H1 (cell line): ENCODE results near the gene RGPD6. TPM values are rescaled to one million over a fixed set of nuclear protein-coding genes. Genes with fewer than 3 reads are reported as not detected.
"Not testable (repeated sequence)": the region's sequence is repeated elsewhere in the genome, so short reads cannot be mapped to it uniquely, and the experiment has no call there.

Experiments used
- CTCF ChIA-PET: fragments of 300-600 bp; sonication (Branson Sonifier 250); formaldehyde crosslinking; loops from one replicate; lab custom pipeline; 2021; ENCODE audit not compliant: partially characterized antibody; lab: Charles Lee
- POLR2A ChIA-PET: fragments of 300-600 bp; sonication (Branson Sonifier 250); formaldehyde crosslinking; loops from one replicate; lab custom pipeline; 2021; ENCODE audit warnings: inconsistent platforms; ENCODE audit not compliant: partially characterized antibody; lab: Charles Lee
- DNase-seq, 2 experiments: peaks; one replicate each; pipeline versions ENCODE4 v3.0.0 to v3.0.0-alpha.2; 2010 to 2022; ENCODE audit warnings: low spot score in 2 of 2, low read depth in 1 of 2, mixed read lengths in 1 of 2
- FAIRE-seq: peaks from 2 replicates; lab custom pipeline; 2011; peaks lifted over from hg19 to GRCh38; lab: Jason Lieb, UNC
- H2AFZ ChIP-seq: 2 replicates; pipeline ENCODE4 v1.8.1; 2012; ENCODE audit warnings: low read length, inconsistent platforms
- H2AK5ac ChIP-seq: 2 replicates; pipeline ENCODE4 v1.6.1; 2013; ENCODE audit warnings: low read depth, low read length
- H2BK120ac ChIP-seq: replicated peaks from 2 replicates; pipeline ENCODE3; 2013; ENCODE audit warnings: low read depth, low read length, inconsistent platforms
- H2BK12ac ChIP-seq: 2 replicates; pipeline ENCODE4 v1.6.1; 2013; ENCODE audit warnings: low read depth, low read length
- H2BK15ac ChIP-seq: 2 replicates; pipeline ENCODE4 v1.6.1; 2013; ENCODE audit warnings: low read length
- H2BK20ac ChIP-seq: 2 replicates; pipeline ENCODE4 v1.6.1; 2013; ENCODE audit warnings: low read length
- H2BK5ac ChIP-seq: 2 replicates; pipeline ENCODE4 v1.6.1; 2013; ENCODE audit warnings: low read depth, low read length
- H3K14ac ChIP-seq: 2 replicates; pipeline ENCODE4 v1.6.1; 2013; ENCODE audit warnings: inconsistent platforms; ENCODE audit not compliant: insufficient read length
- H3K18ac ChIP-seq: 2 replicates; pipeline ENCODE4 v1.6.1; 2013; ENCODE audit warnings: low read length; ENCODE audit errors: extremely low read depth
- H3K23ac ChIP-seq: 2 replicates; pipeline ENCODE4 v1.6.1; 2013; ENCODE audit warnings: inconsistent platforms; ENCODE audit not compliant: insufficient read length
- H3K23me2 ChIP-seq: 2 replicates; pipeline ENCODE4 v1.6.1; 2013; ENCODE audit warnings: low read depth, low read length
- H3K27ac ChIP-seq: 2 replicates; pipeline ENCODE4 v1.6.1; 2011; ENCODE audit warnings: low read depth, low read length, inconsistent platforms
- H3K27me3 ChIP-seq, 4 experiments: replicated peaks in 1 of 4; 1 replicate in 1 of 4; 2 replicates in 3 of 4; pipeline versions ENCODE4 v1.6.1 to v1.8.1; 2011 to 2013; ENCODE audit warnings: low read length in 3 of 4, mild to moderate bottlenecking in 3 of 4, inconsistent platforms in 2 of 4, mixed read lengths in 2 of 4, moderate library complexity in 1 of 4; ENCODE audit not compliant: control insufficient read depth in 3 of 4, insufficient read depth in 3 of 4; ENCODE audit errors: extremely low read depth in 1 of 4
- H3K36me3 ChIP-seq, 4 experiments: 2 replicates each; pipeline versions ENCODE4 v1.6.1 to v1.8.1; 2011 to 2013; ENCODE audit warnings: mild to moderate bottlenecking in 4 of 4, low read length in 3 of 4, moderate library complexity in 2 of 4, control low read depth in 1 of 4, inconsistent platforms in 1 of 4; ENCODE audit not compliant: insufficient read depth in 4 of 4, control insufficient read depth in 2 of 4
- H3K4ac ChIP-seq: replicated peaks from 2 replicates; pipeline ENCODE3; 2013; ENCODE audit warnings: low read length, low read depth, mixed read lengths, inconsistent platforms; ENCODE audit not compliant: insufficient read length
- H3K4me1 ChIP-seq, 4 experiments: replicated peaks in 1 of 4; 1 replicate in 1 of 4; 2 replicates in 3 of 4; pipeline versions ENCODE4 v1.6.1 to v1.8.1; 2011 to 2013; ENCODE audit warnings: low read length in 3 of 4, inconsistent platforms in 2 of 4, mixed read lengths in 1 of 4; ENCODE audit not compliant: insufficient read depth in 4 of 4, control insufficient read depth in 3 of 4
- H3K4me2 ChIP-seq, 2 experiments: 2 replicates each; pipeline versions ENCODE4 v1.6.1 to v1.8.1; 2011 to 2013; ENCODE audit warnings: low read depth in 2 of 2, low read length in 2 of 2, control low read depth in 1 of 2, inconsistent platforms in 1 of 2, mild to moderate bottlenecking in 1 of 2; ENCODE audit not compliant: insufficient read depth in 1 of 2
- H3K4me3 ChIP-seq, 4 experiments: fragments of 200-600, 300-600 bp in 1 of 4; sonication (generic), shearing (Covaris generic), sonication (Bioruptor Twin) in 1 of 4; 2 replicates each; pipeline versions ENCODE4 v1.5.1 to v1.8.1; 2011 to 2016; ENCODE audit warnings: low read length in 4 of 4, low read depth in 3 of 4, control low read depth in 2 of 4, inconsistent platforms in 2 of 4, mild to moderate bottlenecking in 2 of 4, mixed read lengths in 1 of 4, moderate library complexity in 1 of 4; ENCODE audit not compliant: insufficient read depth in 2 of 4; ENCODE audit errors: extremely low read depth in 1 of 4
- H3K56ac ChIP-seq: replicated peaks from 2 replicates; pipeline ENCODE3; 2013; ENCODE audit warnings: low read depth, mild to moderate bottlenecking, mixed read lengths, low read length, inconsistent platforms; ENCODE audit not compliant: insufficient read length
- H3K79me1 ChIP-seq: 2 replicates; pipeline ENCODE4 v1.6.1; 2013; ENCODE audit warnings: low read depth, low read length, control low read depth
- H3K79me2 ChIP-seq, 2 experiments: 2 replicates each; pipeline versions ENCODE4 v1.6.1 to v1.8.1; 2012 to 2013; ENCODE audit warnings: low read length in 2 of 2, mild to moderate bottlenecking in 2 of 2, inconsistent platforms in 1 of 2; ENCODE audit not compliant: insufficient read depth in 2 of 2, control insufficient read depth in 1 of 2
- H3K9ac ChIP-seq, 4 experiments: replicated peaks in 1 of 4; 1 replicate in 1 of 4; 2 replicates in 3 of 4; pipeline versions ENCODE4 v1.6.1 to v1.8.1; 2011 to 2013; ENCODE audit warnings: low read depth in 3 of 4, low read length in 3 of 4, control low read depth in 2 of 4, mild to moderate bottlenecking in 2 of 4, moderate library complexity in 2 of 4, inconsistent platforms in 1 of 4; ENCODE audit errors: extremely low read depth in 1 of 4
- H3K9me3 ChIP-seq, 2 experiments: 2 replicates each; pipeline versions ENCODE4 v1.6.1 to v1.8.1; 2012 to 2013; ENCODE audit warnings: mild to moderate bottlenecking in 2 of 2, moderate library complexity in 2 of 2, control low read depth in 1 of 2, inconsistent platforms in 1 of 2, low read depth in 1 of 2, low read length in 1 of 2, mixed read lengths in 1 of 2; ENCODE audit not compliant: insufficient read depth in 2 of 2
- H4K20me1 ChIP-seq, 2 experiments: replicated peaks in 1 of 2; 2 replicates each; pipeline versions ENCODE3 to v1.8.1; 2011 to 2013; ENCODE audit warnings: inconsistent platforms in 2 of 2, low read length in 2 of 2, mild to moderate bottlenecking in 1 of 2; ENCODE audit not compliant: insufficient read depth in 2 of 2, control insufficient read depth in 1 of 2
- H4K5ac ChIP-seq: 2 replicates; pipeline ENCODE4 v1.6.1; 2013; ENCODE audit warnings: low read length, low read depth, mixed read lengths, inconsistent platforms; ENCODE audit not compliant: insufficient read length
- H4K8ac ChIP-seq: 2 replicates; pipeline ENCODE4 v1.8.0; 2013; ENCODE audit warnings: mild to moderate bottlenecking, moderate library complexity, low read length, inconsistent platforms; ENCODE audit not compliant: insufficient read depth; ENCODE audit errors: extremely low read depth
- H4K91ac ChIP-seq: replicated peaks from 2 replicates; pipeline ENCODE3; 2013; ENCODE audit warnings: low read length, mixed read lengths, inconsistent platforms; ENCODE audit not compliant: insufficient read length
- WGBS, 2 experiments: shearing (Covaris generic) in 1 of 2; methylation state at CpG; one replicate each; pipeline versions ENCODE4 v1.1.6 to v1.1.7; 2013 to 2015; ENCODE audit warnings: low lambda C conversion rate in 2 of 2, mixed read lengths in 2 of 2, inconsistent platforms in 1 of 2, low coverage in 1 of 2, missing lambda C conversion rate in 1 of 2; ENCODE audit not compliant: insufficient replicate concordance in 2 of 2, insufficient coverage in 1 of 2, insufficient read length in 1 of 2; ENCODE audit errors: extremely low coverage in 1 of 2, missing lambda C conversion rate in 1 of 2; 5-methylcytosine and 5-hydroxymethylcytosine counted together
- polyA plus RNA-seq, 7 experiments: library from polyadenylated mRNA; depleted of rRNA in 3 of 7; stranded (reverse) in 5 of 7; unstranded in 2 of 7; fragments of >200 nt in 5 of 7; fragments of 200-250 nt in 2 of 7; gene quantifications; 1 replicate in 5 of 7; 2 replicates in 1 of 7; 4 replicates in 1 of 7; pipeline versions ENCODE4 v1.2.1 to v1.2.3, GENCODE V29; 2011 to 2013; ENCODE audit warnings: missing spikeins in 2 of 7, mixed read lengths in 2 of 7
- total RNA-seq: library from RNA; stranded (reverse); fragmentation: NEBNext Ultra II Directional; extraction: Animal tissue kit (Norgen Biotek cat#: 25700); gene quantifications from 2 replicates; pipeline ENCODE4 v1.2.1, GENCODE V29; 2021

RGPD6 gene
- total and polyA plus RNA-seq, 2 of the 8 experiments (the other 6 are each of a cell fraction or from before 2014, with no cell fraction given): 4.9 to 15.0 TPM

DNA sequence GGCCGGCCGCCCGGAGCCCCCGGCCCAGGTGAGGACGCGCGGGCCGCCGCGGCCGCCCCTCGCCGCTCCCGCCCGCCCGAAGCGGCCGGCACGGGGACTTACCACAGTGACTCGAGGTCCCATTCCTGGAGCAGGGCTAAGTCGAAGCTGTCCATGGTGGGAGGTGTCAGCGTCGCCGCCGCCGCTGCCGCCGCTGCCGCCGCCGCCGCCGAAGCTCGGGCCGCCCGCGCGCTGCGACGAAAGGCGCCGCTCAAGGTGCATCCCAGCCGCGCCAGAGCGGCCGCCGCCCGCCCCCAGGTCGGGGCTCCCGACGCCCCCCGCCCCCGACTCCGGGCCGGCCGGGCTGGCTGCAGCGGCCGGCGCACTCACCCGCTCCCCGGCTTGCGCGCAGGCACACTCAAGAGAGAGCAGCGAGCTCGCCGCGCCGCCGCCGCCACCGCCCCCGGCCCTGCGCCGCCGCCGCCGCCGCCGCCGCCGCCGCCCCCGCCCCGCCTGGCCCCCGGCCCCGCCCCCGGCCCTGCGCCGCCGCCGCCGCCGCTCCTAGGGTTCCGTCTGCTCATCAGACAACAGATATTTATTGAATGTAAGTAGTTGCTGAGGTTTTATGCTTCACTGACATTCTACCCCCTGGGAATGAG, 33.7 kb upstream of the RGPD6 start:
- H4K91ac ChIP-seq, H3K79me2 ChIP-seq, H3K23me2 ChIP-seq, CTCF ChIA-PET, H2AFZ ChIP-seq, H3K27me3 ChIP-seq, H2BK20ac ChIP-seq, H3K4me2 ChIP-seq, H3K56ac ChIP-seq, DNase-seq, H2AK5ac ChIP-seq, H3K79me1 ChIP-seq, H3K9ac ChIP-seq, H2BK15ac ChIP-seq, H3K36me3 ChIP-seq, H3K18ac ChIP-seq, H4K20me1 ChIP-seq, H3K14ac ChIP-seq, H3K4ac ChIP-seq, H3K4me3 ChIP-seq, H4K8ac ChIP-seq, H3K23ac ChIP-seq, H2BK5ac ChIP-seq, H3K27ac ChIP-seq, FAIRE-seq, H2BK12ac ChIP-seq, H4K5ac ChIP-seq, H3K9me3 ChIP-seq, H3K4me1 ChIP-seq, POLR2A ChIA-PET, H2BK120ac ChIP-seq: not testable (repeated sequence)
- no CpG with 5 or more reads among the region's 94 CpGs for WGBS, 2 experiments
